Sciatic nerve (tissue), 2 donors: ENCODE measurements around the gene CXXC5. TPM values are rescaled to one million over a fixed set of nuclear protein-coding genes. Genes with fewer than 3 reads are reported as not detected.
A peak's percentile ranks its signal among the peaks of the same experiment; 100 is the strongest.

Source experiments
- ATAC-seq: fragments of 200-7000 bp; cut with Tn5 transposase; one replicate; pipeline ENCODE4 v1.9.1; 2020; ENCODE audit warnings: mild to moderate bottlenecking, moderate library complexity
- DNase-seq: peaks from one replicate; pipeline ENCODE4 v3.0.0-alpha.2; 2020; ENCODE audit warnings: low spot score
- intact Hi-C: fragments of 100-400 bp; cut with DNase I; formaldehyde crosslinking; loops from one replicate; pipeline ENCODE4 v1.14.2; 2022
- total RNA-seq: library from RNA; stranded (reverse); fragmentation: NEBNext Ultra II Directional; extraction: Animal tissue kit (Norgen Biotek cat#: 25700); gene quantifications from one replicate; pipeline ENCODE4 v1.2.1, GENCODE V29; 2021
- donor health status: DM: no; HTN: no; CAD: no.
- donor health status: DM: no; HTN: no; CAD: no.

CXXC5 gene
- total RNA-seq, 1 donor from 2014 or later, result 62.7 TPM

- intact Hi-C loops, result loop anchor here (5.0 kb wide), 1 partner anchor 50 kb away; no protein-coding TSS in a partner anchor
- ATAC-seq (no peak), DNase-seq (no peak)
These were observed 11.2 kb upstream of the CXXC5 start for GRCh38 chr5:139636975-139637408.

DNA sequence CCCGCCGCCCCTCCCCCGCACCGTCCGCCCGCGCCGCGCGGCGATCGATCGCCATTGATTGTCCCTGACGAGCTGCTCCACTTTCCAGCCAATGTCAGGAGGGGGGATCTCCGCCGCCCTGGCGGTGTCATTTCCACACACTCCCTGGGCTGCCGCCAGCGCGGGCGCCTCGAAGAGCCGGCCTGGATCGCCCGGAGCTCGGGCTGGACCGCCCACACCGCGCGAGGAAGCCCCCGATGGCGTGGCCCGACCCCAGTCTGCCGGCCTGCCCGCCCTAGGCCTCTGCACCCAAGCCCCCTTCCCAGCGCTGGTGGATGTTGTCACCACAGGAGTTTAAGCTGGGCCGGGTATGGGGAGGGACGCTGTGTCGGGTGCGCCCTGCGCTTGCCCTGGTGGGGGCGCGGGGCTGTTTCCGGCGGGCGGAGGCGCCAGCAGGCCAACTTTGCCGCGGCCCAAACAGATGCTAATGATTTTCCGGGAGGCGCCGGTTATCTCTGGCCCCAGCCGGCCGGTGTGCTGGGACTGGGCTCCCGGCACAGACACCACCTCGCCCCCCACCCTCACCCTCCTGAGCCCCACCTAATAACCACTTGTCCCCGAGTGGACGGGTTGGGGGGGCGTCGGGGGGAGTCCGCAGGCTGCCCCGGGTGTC lies 10.6 kb upstream of the CXXC5 start:
- DNase-seq, result peak; percentile 95
- intact Hi-C loops, result loop anchor here (5.0 kb wide), 1 partner anchor 50 kb away; no protein-coding TSS in a partner anchor
- peak; percentile 75 for ATAC-seq

DNA sequence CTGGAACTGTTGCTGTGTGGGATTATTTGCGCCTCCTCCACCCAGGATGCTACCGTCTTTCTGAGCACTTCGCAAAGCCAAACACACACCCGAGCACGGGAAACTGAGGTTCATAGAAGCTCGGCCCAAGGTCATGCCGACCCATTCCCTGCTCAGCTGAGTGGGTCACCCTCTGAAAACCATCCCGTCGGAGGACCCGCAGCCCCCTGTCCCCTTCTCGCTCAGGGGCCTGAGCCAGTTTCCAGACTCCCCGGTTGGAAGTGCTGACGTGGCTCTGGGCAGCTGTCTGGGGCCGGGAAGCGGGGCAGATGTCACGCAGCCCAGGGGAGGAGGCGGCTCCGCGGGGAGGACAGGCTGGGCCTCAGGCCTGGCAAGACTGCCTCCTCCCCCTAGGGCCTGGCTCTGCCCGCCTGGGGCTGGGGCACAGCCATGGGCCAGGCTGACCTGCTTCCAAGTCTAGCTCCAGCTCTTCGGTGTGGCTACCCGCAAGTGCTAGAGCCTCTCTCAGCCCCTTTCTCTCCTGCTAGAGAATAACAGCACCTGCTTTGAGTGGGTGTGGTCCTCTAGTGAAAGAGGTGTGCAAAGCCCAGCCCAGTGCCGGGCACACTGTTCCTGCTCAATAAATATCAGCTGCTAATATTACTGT lies 9.9 kb upstream of the CXXC5 start:
- intact Hi-C loops, result loop anchor here (5.0 kb wide), 1 partner anchor 49 kb away; no protein-coding TSS in a partner anchor
- peak; percentile 71 for ATAC-seq
- DNase-seq, result peak; percentile 86

- intact Hi-C loops, result loop anchor here (5.0 kb wide), 1 partner anchor 48 kb away; no protein-coding TSS in a partner anchor
- DNase-seq (peak; percentile 61), ATAC-seq (no peak)
These were observed 9.2 kb upstream of the CXXC5 start for GRCh38 chr5:139638736-139639618.

DNA sequence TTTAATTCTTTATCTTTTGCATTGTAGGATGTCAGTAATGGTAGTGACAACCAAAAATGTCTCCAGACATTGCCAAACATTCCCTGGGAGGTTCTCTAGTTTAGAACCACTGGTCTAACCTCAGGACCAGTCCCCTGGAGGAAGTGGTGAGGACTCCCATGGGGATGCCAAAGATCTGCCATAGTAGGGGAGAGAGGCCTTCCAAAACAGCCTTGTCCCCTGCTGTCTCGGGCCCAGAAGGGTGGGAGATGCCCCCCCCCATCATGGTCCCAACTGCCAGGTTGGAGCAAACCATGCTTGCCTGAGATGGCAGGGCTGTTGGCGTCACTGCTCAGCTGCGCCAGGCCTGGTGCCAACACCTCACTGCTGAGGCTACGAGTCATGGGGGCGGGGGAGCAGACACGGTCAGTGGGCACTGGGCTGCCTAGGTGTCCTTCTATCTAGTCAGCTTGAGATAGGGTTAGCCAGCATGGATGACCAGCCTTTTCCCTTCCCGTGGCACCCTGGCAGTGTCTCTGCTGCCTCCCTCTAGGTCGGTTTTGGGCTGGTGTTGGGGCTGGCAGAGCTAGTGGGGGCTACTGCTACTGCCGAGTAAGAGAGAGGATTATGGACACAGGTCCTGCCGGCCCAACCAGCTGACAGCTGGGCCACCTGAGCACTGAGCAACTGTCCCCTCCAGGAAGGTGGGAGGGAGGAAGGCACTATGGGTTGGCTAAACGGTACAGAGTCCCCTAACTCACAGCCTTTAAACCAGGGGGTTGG lies 8.3 kb upstream of the CXXC5 start:
- ATAC-seq (no peak), DNase-seq (peak; percentile 64)
- intact Hi-C loops, result loop anchor here (5.0 kb wide), 1 partner anchor 48 kb away; no protein-coding TSS in a partner anchor

GRCh38 chr5:139640421-139641115 lies 7.6 kb upstream of the CXXC5 start:
- no peak for ATAC-seq
- peak; percentile 48 for DNase-seq
- intact Hi-C loops, result no loop called here

- intact Hi-C loops, result no loop called here
- no peak for ATAC-seq
- DNase-seq, result peak; percentile 53
These were observed 6.8 kb upstream of the CXXC5 start for GRCh38 chr5:139641116-139642080.

DNA sequence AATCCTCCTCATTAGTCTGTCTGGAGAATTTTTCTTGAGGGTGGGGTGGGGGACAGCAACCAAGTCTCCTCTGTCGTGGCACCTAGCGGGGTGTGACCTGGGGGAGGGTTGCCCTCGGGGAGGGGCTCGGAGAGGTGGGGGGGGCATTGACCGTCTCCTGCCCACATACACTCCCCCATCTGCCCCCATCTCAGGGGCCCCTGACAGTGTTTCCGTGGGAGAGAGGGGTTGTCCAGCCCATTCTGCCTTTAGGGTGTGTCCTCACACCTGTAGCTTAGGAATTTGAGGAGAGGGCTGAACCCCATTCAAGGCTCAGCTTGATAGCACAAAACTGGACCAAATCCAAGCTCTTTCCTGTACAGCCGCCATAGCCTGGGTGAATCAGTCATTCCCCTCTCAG lies 5.9 kb upstream of the CXXC5 start:
- peak; percentile 51 for DNase-seq
- ATAC-seq, result no peak
- intact Hi-C loops, result no loop called here

GRCh38 chr5:139642891-139643871 lies 5.0 kb upstream of the CXXC5 start:
- intact Hi-C loops, result no loop called here
- ATAC-seq (no peak), DNase-seq (peak; percentile 56)

DNA sequence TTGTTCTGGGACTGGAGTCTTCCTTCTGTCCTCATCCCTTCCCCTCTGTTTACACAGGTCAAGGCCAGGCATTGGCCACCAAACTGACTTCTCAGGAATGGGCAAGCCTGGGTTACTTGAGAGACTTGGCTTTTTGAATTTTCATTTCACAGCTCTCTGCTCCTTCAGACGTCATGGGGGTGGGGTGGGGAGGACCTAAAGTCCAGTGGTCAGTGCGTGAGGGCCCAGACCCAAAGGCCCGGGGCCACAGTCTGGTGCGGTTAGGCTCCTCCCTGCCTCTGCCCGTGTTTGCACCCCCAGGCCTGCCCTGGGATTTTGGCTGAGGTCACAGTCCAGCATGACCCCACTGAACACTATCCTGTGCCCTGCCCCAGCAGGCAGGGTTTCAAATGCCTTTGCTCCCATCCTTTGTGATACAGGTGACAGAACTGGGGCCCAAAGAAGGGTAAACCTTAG lies 4.1 kb upstream of the CXXC5 start:
- intact Hi-C loops, result no loop called here
- peak; percentile 50 for DNase-seq
- no peak for ATAC-seq

GRCh38 chr5:139644646-139645429 lies 3.3 kb upstream of the CXXC5 start:
- ATAC-seq (no peak), DNase-seq (peak; percentile 43)
- intact Hi-C loops, result no loop called here

GRCh38 chr5:139645430-139645871 lies 2.7 kb upstream of the CXXC5 start:
- peak; percentile 41 for DNase-seq
- intact Hi-C loops, result no loop called here
- no peak for ATAC-seq

DNA sequence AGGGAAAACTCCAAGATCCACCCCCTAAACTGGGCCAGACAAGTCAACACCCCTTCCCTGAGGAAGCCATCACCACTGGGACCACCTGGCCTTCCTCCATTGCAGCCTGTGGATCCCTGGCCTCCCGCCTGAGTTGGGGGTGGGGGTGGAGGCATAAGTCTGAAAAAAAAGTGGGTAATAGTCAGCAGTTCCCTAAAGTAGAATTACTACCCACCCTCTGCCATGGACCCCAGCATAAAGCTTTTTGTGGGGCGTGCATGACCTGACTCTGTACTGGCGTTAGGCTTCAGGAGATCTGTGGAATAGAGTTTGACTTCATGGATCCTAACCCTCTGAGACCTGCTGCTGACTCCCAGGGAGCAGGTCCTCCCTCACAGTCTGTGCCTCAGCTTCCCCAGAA lies 2.0 kb upstream of the CXXC5 start:
- peak; percentile 53 for DNase-seq
- intact Hi-C loops, result no loop called here
- no peak for ATAC-seq

GRCh38 chr5:139646912-139647505 lies 1.1 kb upstream of the CXXC5 start:
- ATAC-seq, result no peak
- intact Hi-C loops, result no loop called here
- DNase-seq, result peak; percentile 67
